SK-N-SH (cell line): ENCODE measurements around the gene SLC16A10. TPM values are rescaled to one million over a fixed set of nuclear protein-coding genes. Genes with fewer than 3 reads are reported as not detected.

Experiments
- CTCF ChIA-PET: fragments of 300-600, 350-600 bp; formaldehyde crosslinking; extraction: SDS; loops from one replicate; lab custom pipeline; 2021; lab: Yijun Ruan, JAX
- POLR2A ChIA-PET: fragments of 350-600 bp; sonication (Branson Sonifier 250); formaldehyde crosslinking; extraction: SDS; loops from one replicate; lab custom pipeline; 2020; ENCODE audit warnings: antibody characterized with exemption, inconsistent platforms; lab: Yijun Ruan, JAX
- DNase-seq: peaks from one replicate; pipeline ENCODE4 v3.0.0; 2012
- H2AFZ ChIP-seq: fragments of 200-600 bp; sonication (generic); 2 replicates; pipeline ENCODE4 v1.8.1; 2016; ENCODE audit warnings: antibody characterized with exemption, mild to moderate bottlenecking, low read depth
- H3F3A ChIP-seq: fragments of 200-600 bp; sonication (generic); replicated peaks from 2 replicates; pipeline ENCODE3; 2016; ENCODE audit warnings: antibody characterized with exemption, mild to moderate bottlenecking; ENCODE audit not compliant: insufficient read depth
- H3K27ac ChIP-seq, 2 experiments: fragments of 200-500 bp in 1 of 2; fragments of 200-600 bp in 1 of 2; sonication (Bioruptor generic) in 1 of 2; sonication (generic), shearing (Covaris generic) in 1 of 2; 2 replicates each; pipeline versions ENCODE4 v1.5.1 to v1.6.1; 2014 to 2016; ENCODE audit warnings: low read depth in 2 of 2, inconsistent platforms in 1 of 2, low read length in 1 of 2, mild to moderate bottlenecking in 1 of 2, mixed read lengths in 1 of 2
- H3K27me3 ChIP-seq: fragments of 200-600 bp; sonication (generic), shearing (Covaris generic); 2 replicates; pipeline ENCODE4 v1.6.1; 2016; ENCODE audit warnings: mixed run types; ENCODE audit not compliant: insufficient read depth
- H3K36me3 ChIP-seq, 2 experiments: fragments of 200-500 bp in 1 of 2; fragments of 200-600 bp in 1 of 2; sonication (Bioruptor generic) in 1 of 2; sonication (generic) in 1 of 2; replicated peaks in 1 of 2; 2 replicates each; pipeline versions ENCODE3 to v1.5.1; 2014 to 2016; ENCODE audit warnings: low read length in 1 of 2, mild to moderate bottlenecking in 1 of 2; ENCODE audit not compliant: insufficient read depth in 2 of 2, control insufficient read depth in 1 of 2
- H3K4me1 ChIP-seq, 2 experiments: fragments of 200-500 bp in 1 of 2; fragments of 200-600 bp in 1 of 2; sonication (Bioruptor generic) in 1 of 2; sonication (generic), shearing (Covaris generic) in 1 of 2; 2 replicates each; pipeline versions ENCODE4 v1.5.1 to v1.6.1; 2014 to 2016; ENCODE audit warnings: low read depth in 1 of 2, low read length in 1 of 2, mixed run types in 1 of 2; ENCODE audit not compliant: insufficient read depth in 2 of 2, control insufficient read depth in 1 of 2
- H3K4me2 ChIP-seq: fragments of 200-600 bp; sonication (generic), shearing (Covaris generic); 2 replicates; pipeline ENCODE4 v1.6.1; 2017; ENCODE audit warnings: mixed run types
- H3K4me3 ChIP-seq, 2 experiments: fragments of 200-500 bp in 1 of 2; fragments of 200-600 bp in 1 of 2; sonication (Bioruptor generic) in 1 of 2; sonication (generic), shearing (Covaris generic) in 1 of 2; 2 replicates each; pipeline versions ENCODE4 v1.5.1 to v1.8.1; 2014 to 2016; ENCODE audit warnings: low read depth in 2 of 2, inconsistent platforms in 1 of 2, low read length in 1 of 2, mild to moderate bottlenecking in 1 of 2, mixed read lengths in 1 of 2, moderate library complexity in 1 of 2
- H3K79me2 ChIP-seq: fragments of 200-600 bp; sonication (generic); 2 replicates; pipeline ENCODE4 v1.8.1; 2017; ENCODE audit warnings: mild to moderate bottlenecking; ENCODE audit not compliant: insufficient read depth
- H3K9ac ChIP-seq: fragments of 200-600 bp; sonication (generic); 2 replicates; pipeline ENCODE4 v1.6.1; 2017; ENCODE audit warnings: mixed run types
- H3K9me2 ChIP-seq: fragments of 200-600 bp; sonication (generic); 2 replicates; pipeline ENCODE4 v1.6.1; 2017; ENCODE audit warnings: mixed run types
- H3K9me3 ChIP-seq: fragments of 200-600 bp; sonication (generic); 2 replicates; pipeline ENCODE4 v1.6.1; 2017; ENCODE audit warnings: mixed run types, mild to moderate bottlenecking, moderate library complexity
- H4K20me1 ChIP-seq: fragments of 200-600 bp; sonication (generic); 2 replicates; pipeline ENCODE4 v1.6.1; 2017; ENCODE audit warnings: mild to moderate bottlenecking, mixed run types; ENCODE audit not compliant: insufficient read depth
- CHD2 ChIP-seq: fragments of 150-350 bp; IDR thresholded peaks from 2 replicates; pipeline ENCODE4 v1.6.1; 2018; ENCODE audit warnings: low read length; ENCODE audit not compliant: partially characterized antibody
- EP300 ChIP-seq, 2 experiments: IDR thresholded peaks; 2 replicates each; pipeline versions ENCODE4 v1.4.0 to v1.6.1; 2012; ENCODE audit warnings: borderline replicate concordance in 1 of 2, low read depth in 1 of 2, low read length in 1 of 2
- FOXM1 ChIP-seq: IDR thresholded peaks from 2 replicates; pipeline ENCODE4 v1.4.0; 2012; ENCODE audit warnings: low read depth, mild to moderate bottlenecking
- GABPA ChIP-seq: IDR thresholded peaks from 2 replicates; pipeline ENCODE4 v1.4.0; 2012; ENCODE audit warnings: low read depth, mild to moderate bottlenecking
- NRF1 ChIP-seq: IDR thresholded peaks from 2 replicates; pipeline ENCODE4 v1.6.1; 2012; ENCODE audit warnings: low read depth, mild to moderate bottlenecking, low read length
- RAD21 ChIP-seq: IDR thresholded peaks from 2 replicates; pipeline ENCODE4 v1.6.1; 2012; ENCODE audit warnings: mild to moderate bottlenecking, low read length
- RFX5 ChIP-seq: IDR thresholded peaks from 2 replicates; pipeline ENCODE4 v1.6.1; 2012; ENCODE audit warnings: mild to moderate bottlenecking, improper control_type of control experiment, low read length
- RXRA ChIP-seq: IDR thresholded peaks from 2 replicates; pipeline ENCODE4 v1.4.0; 2012; ENCODE audit warnings: low read depth, mild to moderate bottlenecking, borderline replicate concordance
- ZBTB33 ChIP-seq: IDR thresholded peaks from 2 replicates; pipeline ENCODE4 v1.4.0; 2012; ENCODE audit warnings: low read depth, borderline replicate concordance
- WGBS: methylation state at CpG from one replicate; pipeline ENCODE4 v1.1.6; 2017; ENCODE audit warnings: low lambda C conversion rate; 5-methylcytosine and 5-hydroxymethylcytosine counted together
- polyA plus RNA-seq, 3 experiments: library from polyadenylated mRNA; depleted of rRNA; stranded (reverse); fragments of >200 nt; gene quantifications; 2 replicates each; pipeline ENCODE4 v1.2.3, GENCODE V29; 2012

The SLC16A10 gene
- polyA plus RNA-seq, 1 of the 3 experiments (the other 2 are of a cell fraction): 0.12 TPM

- Histone ChIP-seq H2AFZ (no peak overlapping the region), H3K27ac (no peak overlapping the region), H3K4me3 (no peak overlapping the region), H3F3A (no peaks in the 10 kb centered on the region), H3K36me3 (no peaks in the 10 kb centered on the region), H3K27me3 (no peaks in the 10 kb centered on the region), H3K9me2 (no peaks in the 10 kb centered on the region), H4K20me1 (no peaks in the 10 kb centered on the region), H3K4me1 (peaks cover 0 to 14% of the 10 kb centered on the region in 2 experiments; a peak in 2 of 4 replicates), H3K79me2 (no peaks in the 10 kb centered on the region), H3K9me3 (no peaks in the 10 kb centered on the region), H3K9ac (no peak overlapping the region), H3K4me2 (no peak overlapping the region)
- CTCF ChIA-PET: interaction anchor here (1.4 kb wide), 1 partner anchor 100 kb away, joined by 4 read pairs; no protein-coding TSS in a partner anchor
- no peak for DNase-seq
- TF ChIP-seq NRF1 (no peak), FOXM1 (no peak), CHD2 (no peak)
- POLR2A ChIA-PET: no interaction called here
- WGBS: 91% methylated on average over 3 of the region's 3 CpGs
Observed at GRCh38 chr6:111110036-111110435, 22.7 kb downstream of the SLC16A10 start.

GRCh38 chr6:111113336-111114086 lies 26.2 kb downstream of the SLC16A10 start:
- Histone ChIP-seq H3K9ac (0 out of 2 replicates have a peak overlapping the region, but pooled peaks have one; percentile 9), H3K4me2 (no peak overlapping the region)
- CTCF ChIA-PET: interaction anchor here (0.6 to 1.4 kb wide), 2 partner anchors 71 to 97 kb away, joined by 4 to 5 read pairs; no protein-coding TSS in a partner anchor

GRCh38 chr6:111114087-111114443 lies 26.8 kb downstream of the SLC16A10 start:
- Histone ChIP-seq H3K9me2 (no peaks in the 10 kb centered on the region), H3K27me3 (no peaks in the 10 kb centered on the region), H3K79me2 (no peaks in the 10 kb centered on the region), H2AFZ (peak overlapping the region; percentile 65; the same call in 1 of the 2 replicates), H3K4me3 (no peak overlapping the region), H3K4me1 (peaks cover 0 to 8% of the 10 kb centered on the region in 2 experiments; a peak in 2 of 4 replicates), H3K9me3 (no peaks in the 10 kb centered on the region), H3K9ac (0 out of 2 replicates have a peak overlapping the region, but pooled peaks have one; percentile 9), H3K36me3 (no peaks in the 10 kb centered on the region), H4K20me1 (no peaks in the 10 kb centered on the region), H3K4me2 (no peak overlapping the region), H3K27ac (peak overlapping the region in 1 of 2 experiments; percentile 82; a peak in 2 of 4 replicates), H3F3A (no peaks in the 10 kb centered on the region)
- ChIA-PET CTCF (no interaction called here), POLR2A (no interaction called here)
- DNase-seq: no peak
- TF ChIP-seq ZBTB33: no peak
- TF ChIP-seq RXRA: no peak
- TF ChIP-seq GABPA: no peak
- TF ChIP-seq EP300 (IDR thresholded peaks at IDR 0.05; ENCODE audit: borderline replicate concordance in 1 of 2, low read depth in 1 of 2, low read length in 1 of 2): no peak
- WGBS: 25% methylated on average over 2 of the region's 2 CpGs

More at GRCh38 chr6:111113336-111114086, 26.2 kb downstream of the SLC16A10 start:
- H3K79me2 ChIP-seq: no peaks in the 10 kb centered on the region
- no peak overlapping the region for H3K4me3 ChIP-seq
- H4K20me1 ChIP-seq: no peaks in the 10 kb centered on the region
- H2AFZ ChIP-seq: peak overlapping the region; percentile 65
- POLR2A ChIA-PET: no interaction called here
- H3K27me3 ChIP-seq: no peaks in the 10 kb centered on the region
- peak; percentile 47 for DNase-seq
- H3K9me3 ChIP-seq: no peaks in the 10 kb centered on the region
- 52% methylated on average over 7 of the region's 7 CpGs for WGBS
- H3F3A ChIP-seq: no peaks in the 10 kb centered on the region
- H3K9me2 ChIP-seq: no peaks in the 10 kb centered on the region
- TF ChIP-seq CHD2 (no peak), RFX5 (no peak), RAD21 (0 out of 2 replicates have a peak, but pooled peaks have one; percentile 8), RXRA (no peak)
- H3K36me3 ChIP-seq: no peaks in the 10 kb centered on the region
- H3K27ac ChIP-seq: peak overlapping the region in 1 of 2 experiments; percentile 82; a peak in 2 of 4 replicates
- H3K4me1 ChIP-seq: peaks cover 0 to 8% of the 10 kb centered on the region in 2 experiments; a peak in 2 of 4 replicates
